ENCODE data around the gene TLX2.

TLX2 gene

DNA sequence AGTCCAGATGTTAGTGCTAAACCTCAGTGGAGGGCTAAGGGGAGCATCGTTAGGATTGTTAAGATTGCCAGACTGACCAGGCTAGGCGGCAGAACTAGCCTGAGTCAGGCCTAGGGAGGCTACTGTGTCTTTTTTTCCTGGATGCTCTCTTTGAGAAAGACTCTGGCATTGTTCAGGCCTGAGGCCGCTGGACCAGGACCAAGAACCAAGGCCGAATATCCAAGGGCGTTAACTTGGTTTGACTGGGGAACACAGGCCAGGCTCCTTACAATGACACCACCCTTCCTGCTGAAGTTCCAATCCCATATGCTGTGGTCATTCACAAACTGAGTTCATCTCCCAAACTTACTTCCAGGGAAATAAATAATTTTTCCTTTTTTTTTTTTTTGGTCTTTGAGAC lies 26.0 kb downstream of the TLX2 start:
- TF ChIP-seq, protein P1, sequence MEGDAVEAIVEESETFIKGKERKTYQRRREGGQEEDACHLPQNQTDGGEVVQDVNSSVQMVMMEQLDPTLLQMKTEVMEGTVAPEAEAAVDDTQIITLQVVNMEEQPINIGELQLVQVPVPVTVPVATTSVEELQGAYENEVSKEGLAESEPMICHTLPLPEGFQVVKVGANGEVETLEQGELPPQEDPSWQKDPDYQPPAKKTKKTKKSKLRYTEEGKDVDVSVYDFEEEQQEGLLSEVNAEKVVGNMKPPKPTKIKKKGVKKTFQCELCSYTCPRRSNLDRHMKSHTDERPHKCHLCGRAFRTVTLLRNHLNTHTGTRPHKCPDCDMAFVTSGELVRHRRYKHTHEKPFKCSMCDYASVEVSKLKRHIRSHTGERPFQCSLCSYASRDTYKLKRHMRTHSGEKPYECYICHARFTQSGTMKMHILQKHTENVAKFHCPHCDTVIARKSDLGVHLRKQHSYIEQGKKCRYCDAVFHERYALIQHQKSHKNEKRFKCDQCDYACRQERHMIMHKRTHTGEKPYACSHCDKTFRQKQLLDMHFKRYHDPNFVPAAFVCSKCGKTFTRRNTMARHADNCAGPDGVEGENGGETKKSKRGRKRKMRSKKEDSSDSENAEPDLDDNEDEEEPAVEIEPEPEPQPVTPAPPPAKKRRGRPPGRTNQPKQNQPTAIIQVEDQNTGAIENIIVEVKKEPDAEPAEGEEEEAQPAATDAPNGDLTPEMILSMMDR (IDR thresholded peaks at IDR 0.05) = no peak
- H3K4me2 ChIP-seq (ENCODE audit: low read length) = no peak overlapping the region
- no peak overlapping the region for H3K4me3 ChIP-seq (ENCODE audit: low read depth, low read length)
- H3K9ac ChIP-seq = no peak overlapping the region
- H3K79me2 ChIP-seq = no peaks in the 10 kb centered on the region
- no peak overlapping the region for H3K27ac ChIP-seq
- H3K4me1 ChIP-seq = no peaks in the 10 kb centered on the region
- no peaks in the 10 kb centered on the region for H3K36me3 ChIP-seq (ENCODE audit: control insufficient read depth, insufficient read depth, low read length)
- H3K9me3 ChIP-seq (ENCODE audit: control insufficient read depth, low read length) = no peaks in the 10 kb centered on the region
- H3K27me3 ChIP-seq (ENCODE audit: control insufficient read depth, insufficient read depth, low read length) = no peaks in the 10 kb centered on the region
- no peak overlapping the region for H2AFZ ChIP-seq

- H3K36me3 ChIP-seq (ENCODE audit: control insufficient read depth, insufficient read depth, low read length) = no peaks in the 10 kb centered on the region
- no peaks in the 10 kb centered on the region for H3K9me3 ChIP-seq (ENCODE audit: control insufficient read depth, low read length)
- no peaks in the 10 kb centered on the region for H3K4me1 ChIP-seq
- no peak overlapping the region for H3K4me3 ChIP-seq (ENCODE audit: low read depth, low read length)
- H3K27ac ChIP-seq = no peak overlapping the region
- no peaks in the 10 kb centered on the region for H3K27me3 ChIP-seq (ENCODE audit: control insufficient read depth, insufficient read depth, low read length)
- no peak overlapping the region for H3K9ac ChIP-seq
- no peaks in the 10 kb centered on the region for H3K79me2 ChIP-seq
- H2AFZ ChIP-seq = no peak overlapping the region
- TF ChIP-seq, protein P1 (IDR thresholded peaks at IDR 0.05) = no peak
- no peak overlapping the region for H3K4me2 ChIP-seq (ENCODE audit: low read length)
These were observed 28.7 kb downstream of the TLX2 start for GRCh38 chr2:74542978-74543377.

DNA sequence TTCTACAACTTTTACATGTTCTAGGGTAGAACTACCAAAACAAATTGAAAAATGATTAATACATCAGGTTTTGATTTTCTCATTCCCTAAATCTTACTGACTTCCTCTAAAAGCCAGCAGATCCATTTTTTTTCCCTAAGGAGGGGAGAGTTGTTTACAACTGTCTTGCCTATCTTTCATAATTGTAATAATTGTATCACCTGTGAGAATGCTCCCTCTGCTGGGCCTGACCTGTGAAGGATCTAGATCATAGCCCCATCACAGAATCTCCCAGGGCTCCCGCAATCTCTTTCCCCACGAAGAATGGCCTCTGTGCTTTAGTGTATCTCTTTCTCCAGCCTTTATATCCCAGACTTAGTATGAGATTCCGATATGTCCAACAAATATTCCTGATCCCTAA lies 30.4 kb downstream of the TLX2 start:
- H3K27me3 ChIP-seq (ENCODE audit: control insufficient read depth, insufficient read depth, low read length) = no peaks in the 10 kb centered on the region
- no peak overlapping the region for H2AFZ ChIP-seq
- no peak overlapping the region for H3K27ac ChIP-seq
- no peak overlapping the region for H3K4me3 ChIP-seq (ENCODE audit: low read depth, low read length)
- H3K79me2 ChIP-seq = no peaks in the 10 kb centered on the region
- peaks cover 4% of the 10 kb centered on the region for H3K4me1 ChIP-seq
- TF ChIP-seq, protein P1 (IDR thresholded peaks at IDR 0.05) = no peak
- H3K9me3 ChIP-seq (ENCODE audit: control insufficient read depth, low read length) = no peaks in the 10 kb centered on the region
- no peak overlapping the region for H3K4me2 ChIP-seq (ENCODE audit: low read length)
- no peak overlapping the region for H3K9ac ChIP-seq
- H3K36me3 ChIP-seq (ENCODE audit: control insufficient read depth, insufficient read depth, low read length) = no peaks in the 10 kb centered on the region

DNA sequence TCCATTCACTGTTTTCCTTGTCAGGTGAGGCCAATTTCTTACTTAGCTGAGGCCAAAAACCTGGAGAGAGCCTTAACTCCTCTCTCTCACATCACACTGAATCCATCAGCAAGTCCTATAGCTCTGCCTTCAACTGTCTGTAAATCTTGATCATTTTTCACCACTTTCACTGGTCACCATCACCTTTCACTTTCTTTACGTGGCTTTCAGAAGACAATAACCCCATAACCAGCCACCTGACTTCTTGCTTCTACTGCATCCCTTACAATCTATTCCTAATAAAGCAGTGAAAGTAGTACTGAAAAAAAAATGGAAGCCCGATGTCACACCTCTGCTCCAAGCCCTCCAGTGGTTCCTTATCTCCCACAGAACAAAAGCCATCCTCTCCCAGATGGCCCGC lies 31.8 kb downstream of the TLX2 start:
- Histone ChIP-seq H3K27ac (no peak overlapping the region), H3K4me1 (peaks cover 10% of the 10 kb centered on the region), H2AFZ (no peak overlapping the region), H3K9ac (no peak overlapping the region), H3K36me3 (ENCODE audit: control insufficient read depth, insufficient read depth, low read length) (no peaks in the 10 kb centered on the region), H3K27me3 (ENCODE audit: control insufficient read depth, insufficient read depth, low read length) (no peaks in the 10 kb centered on the region), H3K79me2 (no peaks in the 10 kb centered on the region), H3K4me2 (ENCODE audit: low read length) (no peak overlapping the region), H3K4me3 (ENCODE audit: low read depth, low read length) (no peak overlapping the region), H3K9me3 (ENCODE audit: control insufficient read depth, low read length) (no peaks in the 10 kb centered on the region)
- TF ChIP-seq, protein P1 (IDR thresholded peaks at IDR 0.05) = no peak

GRCh38 chr2:74548285-74548899 lies 34.1 kb downstream of the TLX2 start:
- Histone ChIP-seq H3K4me2 (ENCODE audit: low read length) (peak overlapping the region; percentile 98), H3K9ac (no peak overlapping the region), H3K4me3 (ENCODE audit: low read depth, low read length) (peak overlapping the region; percentile 69), H2AFZ (peak overlapping the region; percentile 86), H3K27me3 (ENCODE audit: control insufficient read depth, insufficient read depth, low read length) (no peaks in the 10 kb centered on the region), H3K4me1 (peaks cover 10% of the 10 kb centered on the region), H3K79me2 (no peaks in the 10 kb centered on the region), H3K9me3 (ENCODE audit: control insufficient read depth, low read length) (no peaks in the 10 kb centered on the region), H3K27ac (peak overlapping the region; percentile 64), H3K36me3 (ENCODE audit: control insufficient read depth, insufficient read depth, low read length) (no peaks in the 10 kb centered on the region)
- TF ChIP-seq, protein P1 (IDR thresholded peaks at IDR 0.05) = no peak

Data from parathyroid adenoma (tissue), 2 donors.